Embryonic facial prominence (tissue), 1 donor: Measurements from ENCODE around the gene KIF15.
"Not testable (repeated sequence)": the region's sequence is repeated elsewhere in the genome, so short reads cannot be mapped to it uniquely, and the experiment has no call there.

Experiments used
- DNase-seq: peaks from one replicate; pipeline ENCODE4 v3.0.0-alpha.2; 2016; ENCODE audit errors: extremely low spot score

KIF15 gene

DNA sequence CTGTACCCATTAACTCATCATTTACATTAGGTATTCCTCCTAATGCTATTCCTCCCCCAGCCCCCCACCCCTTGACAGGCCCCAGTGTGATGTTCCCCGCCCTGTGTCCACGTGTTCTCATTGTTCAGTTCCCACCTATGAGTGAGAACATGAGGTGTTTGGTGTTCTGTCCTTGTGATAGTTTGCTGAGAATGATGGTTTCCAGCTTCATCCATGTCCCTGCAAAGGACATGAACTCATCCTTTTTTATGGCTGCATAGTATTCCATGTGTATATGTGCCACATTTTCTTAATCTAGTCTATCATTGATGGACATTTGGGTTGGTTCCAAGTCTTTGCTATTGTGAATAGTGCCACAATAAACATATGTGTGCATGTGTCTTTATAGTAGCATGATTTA, 54.7 kb downstream of the KIF15 start:
- not testable (repeated sequence) for DNase-seq

DNA sequence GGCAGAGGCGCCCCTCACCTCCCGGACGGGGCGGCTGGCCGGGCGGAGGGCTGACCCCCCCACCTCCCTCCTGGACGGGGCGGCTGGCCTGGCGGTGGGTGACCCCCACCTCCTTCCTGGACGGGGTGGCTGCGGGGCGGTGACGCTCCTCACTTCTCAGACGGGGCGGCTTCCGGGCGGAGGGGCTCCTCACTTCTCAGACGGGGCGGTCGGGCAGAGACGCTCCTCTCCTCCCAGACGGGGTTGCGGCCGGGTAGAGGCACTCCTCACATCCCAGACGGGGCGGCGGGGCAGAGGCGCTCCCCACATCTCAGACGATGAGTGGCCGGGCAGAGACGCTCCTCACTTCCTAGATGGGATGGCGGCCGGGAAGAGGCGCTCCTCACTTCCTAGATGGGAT, 59.6 kb downstream of the KIF15 start:
- not testable (repeated sequence) for DNase-seq

DNA sequence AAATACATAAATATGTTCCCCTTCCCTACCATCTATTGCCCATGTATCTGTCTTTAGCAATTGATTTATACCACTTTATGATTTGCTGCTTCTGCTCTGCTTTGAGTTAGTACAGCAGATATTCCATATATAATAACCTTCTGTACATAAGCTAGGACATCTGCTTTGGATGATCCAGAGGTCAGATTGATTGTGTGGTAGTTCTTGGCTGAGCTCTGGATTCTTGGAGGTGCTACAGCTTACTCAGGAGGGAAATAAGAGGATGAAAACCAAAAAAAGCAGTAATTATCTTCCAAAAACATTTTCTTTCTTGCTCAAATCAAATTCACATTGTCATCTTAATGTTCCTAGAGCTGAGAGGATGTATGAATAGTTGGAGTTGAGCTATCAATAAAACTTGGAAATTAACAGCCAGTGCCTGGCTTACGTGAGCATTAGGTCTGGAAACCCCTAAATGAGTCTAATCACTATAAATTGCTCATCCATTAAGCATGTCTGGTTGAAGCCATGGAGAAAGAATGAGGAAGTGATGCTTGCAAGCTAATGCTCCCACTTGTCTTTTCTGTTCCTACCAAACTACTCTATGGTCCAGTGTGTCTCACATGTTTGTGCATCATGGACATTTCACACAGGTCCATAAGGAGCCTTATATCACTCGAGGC, 63.8 kb downstream of the KIF15 start:
- DNase-seq: no peak

DNA sequence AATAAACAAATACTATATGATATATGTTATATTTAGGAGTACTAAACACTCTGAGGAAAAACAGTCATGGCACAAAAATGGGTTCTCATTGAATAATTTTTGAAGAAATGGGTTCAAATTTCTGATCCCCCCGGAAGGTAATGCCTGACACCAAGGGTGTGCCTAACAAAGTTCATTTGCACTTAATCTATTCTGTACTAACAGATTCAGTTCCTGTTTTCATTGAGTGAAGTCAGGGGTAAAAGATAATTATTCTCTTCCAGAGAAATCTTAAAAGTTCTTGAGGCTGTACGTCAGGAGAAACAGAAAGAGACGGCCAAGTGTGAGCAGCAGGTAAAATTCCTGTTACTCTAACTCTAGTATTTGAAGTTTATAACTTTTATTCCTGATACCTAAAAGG, 65.6 kb downstream of the KIF15 start:
- DNase-seq: no peak

DNA sequence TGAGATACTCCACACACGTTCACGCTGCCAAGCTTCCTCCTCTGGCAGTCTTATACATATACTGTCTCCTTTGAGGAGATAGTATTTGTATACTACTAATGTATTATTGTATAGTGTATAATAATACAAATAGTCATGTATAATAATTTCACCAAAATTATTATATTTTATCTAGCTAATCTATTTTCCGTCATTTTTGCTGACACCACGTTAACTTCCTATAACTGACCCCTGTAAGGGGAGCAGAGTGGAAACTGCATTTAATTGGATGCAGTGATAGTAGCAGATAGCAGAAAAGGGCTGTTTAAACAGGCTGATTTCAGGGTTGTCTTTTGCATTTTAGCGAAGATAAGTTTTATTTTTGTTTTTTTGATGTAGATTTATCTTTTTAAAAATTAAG, 69.6 kb downstream of the KIF15 start:
- no peak for DNase-seq

DNA sequence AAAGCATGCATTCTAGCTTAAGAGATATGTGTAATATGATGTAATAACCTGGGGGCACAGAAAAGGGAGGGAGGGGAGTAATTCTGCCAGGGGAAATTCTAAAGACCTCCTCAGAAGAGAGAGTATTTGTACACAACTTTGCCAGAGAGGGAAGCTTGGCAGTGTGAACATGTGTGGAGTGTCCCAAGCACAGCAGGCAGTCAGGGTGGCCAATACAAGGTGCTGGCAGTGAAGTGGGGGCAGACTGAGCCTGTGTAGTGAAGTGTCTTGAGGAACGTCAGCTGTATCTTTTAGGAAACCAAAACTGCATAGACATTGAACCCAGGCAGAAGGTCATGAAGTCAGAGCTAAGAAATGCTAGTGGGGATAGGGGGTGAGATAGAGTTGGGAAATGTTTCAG, 70.4 kb downstream of the KIF15 start:
- no peak for DNase-seq

DNA sequence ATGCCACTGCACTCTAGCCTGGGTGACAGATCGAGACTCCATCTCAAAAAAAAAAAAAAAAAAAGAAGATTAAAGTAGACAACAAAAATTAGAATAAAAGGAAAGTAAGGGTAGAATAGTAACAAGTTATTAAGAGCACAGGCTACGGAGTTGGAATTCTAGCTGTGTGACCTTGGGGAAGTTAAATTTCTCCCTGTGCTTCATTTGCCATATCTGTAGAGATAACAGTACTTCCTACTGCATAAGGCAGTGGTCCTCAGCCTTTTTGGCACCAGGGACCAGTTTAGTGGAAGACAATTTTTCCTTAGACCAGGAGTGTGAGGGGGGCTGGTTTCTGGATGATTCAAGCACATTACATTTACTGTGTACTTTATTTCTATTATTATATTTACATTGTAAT, 71.4 kb downstream of the KIF15 start:
- no peak for DNase-seq

DNA sequence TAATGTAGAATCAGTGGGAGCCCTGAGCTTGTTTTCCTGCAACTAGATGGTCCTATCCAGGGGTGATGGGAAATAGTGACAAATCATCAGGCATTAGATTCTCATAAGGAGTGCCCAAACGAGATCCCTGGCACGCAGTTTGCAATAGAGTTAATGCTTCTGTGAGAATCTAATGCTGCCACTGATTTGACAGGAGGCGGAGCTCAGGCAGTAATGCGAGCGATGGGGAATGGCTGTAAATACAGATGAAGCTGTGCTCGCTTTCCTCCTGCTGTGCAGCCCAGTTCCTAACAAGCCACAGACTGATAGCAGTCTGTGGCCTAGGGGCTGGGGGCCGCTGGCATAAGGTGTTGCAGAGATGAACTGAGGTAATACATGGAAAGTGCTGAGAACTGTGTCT, 71.8 kb downstream of the KIF15 start:
- DNase-seq: no peak

DNA sequence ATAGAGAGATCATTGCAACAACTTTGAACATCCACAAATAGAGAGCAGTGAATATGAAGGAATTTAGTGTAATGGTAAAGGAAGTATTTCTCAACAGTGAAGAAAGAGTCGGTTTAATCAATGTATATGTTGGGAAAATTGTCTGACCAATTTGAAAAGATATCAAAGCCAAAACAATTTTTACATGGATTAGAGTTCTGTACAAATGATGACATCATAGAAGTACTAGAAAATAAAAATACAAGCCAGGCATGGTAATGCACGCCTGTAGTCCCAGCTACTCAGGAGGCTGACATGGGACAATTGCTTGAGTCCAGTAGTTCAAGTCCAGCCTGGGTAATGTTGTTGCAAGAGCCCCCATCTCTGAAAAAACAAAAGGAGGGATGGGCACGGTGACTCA, 74.1 kb downstream of the KIF15 start:
- DNase-seq: no peak

DNA sequence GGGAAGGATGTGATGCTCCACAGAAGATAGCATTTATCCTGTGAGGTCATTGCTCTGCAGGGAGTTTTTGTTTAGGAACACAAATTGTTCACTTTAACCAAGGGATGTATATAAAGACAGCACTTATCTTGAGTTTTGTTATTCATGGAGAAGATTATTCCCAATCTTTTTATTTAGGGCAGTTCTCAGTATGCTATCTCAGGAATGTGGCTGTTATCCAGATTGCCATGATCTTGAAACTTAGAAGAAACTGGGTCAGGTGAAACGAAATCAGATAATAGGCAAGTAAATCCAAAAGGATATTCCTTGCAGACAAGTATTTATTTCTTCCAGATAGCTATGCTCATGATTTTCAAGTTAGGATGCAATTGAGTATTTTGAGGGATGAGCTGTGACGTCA, 80.8 kb downstream of the KIF15 start:
- no peak for DNase-seq

DNA sequence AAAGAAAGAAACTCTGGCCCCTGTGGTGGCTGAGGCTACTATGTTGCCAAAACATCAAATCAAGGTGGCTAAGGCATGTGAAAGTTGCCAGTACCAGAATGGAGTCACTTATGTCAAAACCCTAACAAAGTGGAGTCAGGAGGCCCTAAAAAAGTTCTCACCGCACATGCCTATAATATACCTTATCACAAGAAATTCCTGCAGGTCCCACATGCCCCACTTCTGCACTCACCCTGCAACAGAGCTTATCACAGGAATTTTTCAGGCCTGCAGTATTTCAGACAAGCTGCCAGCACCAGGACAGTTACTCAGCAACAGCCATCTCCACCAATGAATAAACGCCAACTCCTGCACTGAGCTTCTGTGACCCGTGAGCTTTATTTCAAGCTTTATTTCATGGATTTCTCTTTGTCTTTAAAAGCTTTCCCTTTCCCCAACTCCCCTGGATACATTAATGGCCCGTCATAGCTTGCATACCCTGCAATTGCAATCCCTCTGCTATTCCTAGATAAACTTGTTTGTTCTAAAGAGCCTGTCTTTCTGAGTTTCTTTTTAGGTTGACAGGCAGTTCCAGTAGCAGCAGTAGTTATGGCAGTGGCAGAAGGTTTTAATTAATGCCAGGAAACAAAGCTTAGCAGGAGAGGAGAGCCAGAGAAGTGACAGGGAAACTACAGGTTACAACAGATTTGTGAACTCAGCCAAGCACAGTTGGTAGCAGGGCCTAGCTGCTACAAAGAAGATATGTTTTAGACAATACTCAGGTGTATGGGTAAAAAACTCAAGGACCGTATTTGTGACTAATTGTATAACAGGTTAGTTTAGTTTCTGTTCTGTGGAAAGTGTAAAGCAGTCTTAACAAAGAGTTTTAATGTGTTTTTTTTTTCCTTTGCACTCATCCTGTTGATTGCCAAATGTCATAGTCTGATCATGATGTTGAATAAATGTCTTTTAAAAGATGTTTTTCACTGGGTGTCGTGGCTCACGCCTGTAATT, 84.2 kb downstream of the KIF15 start:
- no peak for DNase-seq

DNA sequence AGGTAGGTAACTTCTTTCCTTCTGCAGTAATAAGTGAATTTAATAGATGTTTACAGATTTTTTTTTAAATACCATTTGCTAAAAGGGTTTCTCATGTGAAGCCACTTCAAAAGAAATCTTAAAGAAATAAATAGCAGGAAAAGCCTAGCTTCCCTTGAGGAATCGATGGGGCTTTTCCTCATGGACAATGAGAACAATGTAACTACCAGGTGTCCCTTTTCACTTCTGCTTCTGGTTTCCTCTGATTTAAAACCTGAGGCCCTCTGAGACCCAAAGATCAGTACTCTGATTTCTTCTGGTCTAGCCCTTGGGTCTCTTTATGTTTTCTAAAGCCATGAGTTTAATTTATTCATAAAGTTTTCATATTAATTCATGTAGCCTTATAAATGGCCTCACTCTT, 87.0 kb downstream of the KIF15 start:
- no peak for DNase-seq

DNA sequence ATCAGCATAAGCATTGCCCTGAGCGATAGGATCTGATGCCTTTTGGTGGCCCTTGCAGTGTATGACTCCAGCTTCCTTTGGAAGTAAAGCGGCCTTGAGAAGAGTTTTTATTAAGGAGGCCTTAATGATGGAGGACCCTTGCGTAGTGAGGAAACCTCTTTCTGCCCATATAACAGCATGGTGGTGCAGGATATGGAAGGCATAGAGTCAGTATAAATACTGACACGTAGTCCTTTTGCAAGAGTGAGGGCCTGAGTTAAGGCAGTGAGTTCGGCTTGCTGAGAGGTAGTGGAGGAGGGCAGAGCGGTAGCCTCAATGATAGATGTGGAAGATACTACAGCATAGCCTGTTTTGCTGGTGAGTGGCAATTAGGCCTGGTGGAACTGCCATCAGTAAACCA, 95.1 kb downstream of the KIF15 start:
- not testable (repeated sequence) for DNase-seq

DNA sequence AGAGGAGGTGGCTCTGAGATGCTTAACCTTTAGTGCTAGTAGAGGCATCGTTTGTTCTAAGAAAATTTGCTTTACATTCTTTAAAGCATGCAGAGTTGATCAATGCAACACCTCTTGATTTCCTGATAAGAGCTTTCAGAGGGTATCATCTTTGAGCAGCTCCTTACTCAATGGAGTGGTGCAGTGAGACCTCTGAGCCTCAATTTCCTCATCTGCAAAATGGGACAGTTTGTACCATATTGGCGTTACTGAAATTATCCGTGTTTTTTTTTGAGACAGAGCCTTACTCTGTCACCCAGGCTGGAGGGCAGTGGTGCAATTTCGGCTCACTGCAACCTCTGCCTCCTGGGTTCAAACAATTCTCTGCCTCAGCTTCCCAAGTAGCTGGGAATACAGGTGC, 98.5 kb downstream of the KIF15 start:
- no peak for DNase-seq

DNA sequence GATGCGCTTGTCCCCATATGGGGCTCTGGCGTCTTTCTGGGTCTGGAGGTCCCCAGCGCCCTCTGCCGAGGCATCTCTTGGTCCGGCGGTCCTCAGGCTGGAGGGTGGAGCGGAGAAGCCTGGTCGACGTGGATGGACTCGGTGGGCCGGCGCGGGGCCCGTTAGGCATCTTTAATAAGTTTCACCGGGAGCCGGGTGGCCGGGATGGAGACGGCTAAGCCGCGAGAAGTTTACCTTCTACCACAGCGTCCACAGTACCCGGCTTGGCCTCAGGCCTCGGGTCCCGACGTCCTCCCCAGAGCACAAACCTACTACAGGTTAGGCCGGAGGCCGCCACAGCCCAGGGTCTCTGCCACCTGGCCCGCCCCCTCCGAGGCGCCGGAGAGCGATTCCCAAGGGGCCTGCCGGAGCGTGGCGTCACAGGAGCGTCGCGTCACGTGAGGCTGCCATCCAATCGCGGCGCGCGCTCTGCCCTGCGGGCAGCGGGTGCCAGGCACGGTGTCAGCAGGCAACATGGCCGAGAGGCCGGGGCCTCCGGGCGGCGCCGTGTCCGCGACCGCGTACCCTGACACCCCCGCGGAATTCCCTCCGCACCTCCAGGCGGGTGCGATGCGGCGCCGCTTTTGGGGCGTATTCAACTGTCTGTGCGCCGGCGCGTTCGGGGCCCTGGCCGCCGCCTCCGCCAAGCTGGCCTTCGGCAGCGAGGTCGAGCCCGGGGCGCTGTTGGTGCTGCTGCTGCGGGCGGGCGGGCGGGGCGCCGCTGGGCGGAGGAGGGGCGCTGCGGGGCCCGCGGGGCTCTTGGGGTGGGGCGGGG, 100.0 kb downstream of the KIF15 start, which contains the start of gene TMEM42:
Gene TMEM42 (plus strand): TSS at position 501 of the 814 bp plus-strand sequence. CDS start 13 bp downstream, at position 514.
- peak; percentile 89 for DNase-seq

DNA sequence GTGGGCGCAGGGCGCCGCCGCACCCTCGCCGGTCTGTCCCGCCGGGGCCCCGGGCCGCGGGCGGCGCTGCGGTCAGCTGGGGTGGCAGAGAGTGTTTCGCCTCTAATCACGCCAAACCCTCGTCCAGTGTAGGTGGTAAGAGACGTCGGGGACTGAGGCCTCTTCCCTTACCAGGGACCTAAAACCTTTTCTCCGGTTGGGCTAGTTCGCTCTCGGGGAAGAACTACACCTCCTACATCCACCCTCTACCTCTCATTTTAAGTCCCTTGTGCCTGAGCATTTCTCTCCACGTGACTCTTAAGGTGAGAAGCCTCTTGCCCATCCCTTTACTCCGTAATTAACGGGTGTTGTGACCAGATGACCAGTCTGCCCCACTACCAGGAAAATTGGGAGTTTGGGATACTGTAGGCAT, 100.6 kb downstream of the KIF15 start:
- DNase-seq: no peak

DNA sequence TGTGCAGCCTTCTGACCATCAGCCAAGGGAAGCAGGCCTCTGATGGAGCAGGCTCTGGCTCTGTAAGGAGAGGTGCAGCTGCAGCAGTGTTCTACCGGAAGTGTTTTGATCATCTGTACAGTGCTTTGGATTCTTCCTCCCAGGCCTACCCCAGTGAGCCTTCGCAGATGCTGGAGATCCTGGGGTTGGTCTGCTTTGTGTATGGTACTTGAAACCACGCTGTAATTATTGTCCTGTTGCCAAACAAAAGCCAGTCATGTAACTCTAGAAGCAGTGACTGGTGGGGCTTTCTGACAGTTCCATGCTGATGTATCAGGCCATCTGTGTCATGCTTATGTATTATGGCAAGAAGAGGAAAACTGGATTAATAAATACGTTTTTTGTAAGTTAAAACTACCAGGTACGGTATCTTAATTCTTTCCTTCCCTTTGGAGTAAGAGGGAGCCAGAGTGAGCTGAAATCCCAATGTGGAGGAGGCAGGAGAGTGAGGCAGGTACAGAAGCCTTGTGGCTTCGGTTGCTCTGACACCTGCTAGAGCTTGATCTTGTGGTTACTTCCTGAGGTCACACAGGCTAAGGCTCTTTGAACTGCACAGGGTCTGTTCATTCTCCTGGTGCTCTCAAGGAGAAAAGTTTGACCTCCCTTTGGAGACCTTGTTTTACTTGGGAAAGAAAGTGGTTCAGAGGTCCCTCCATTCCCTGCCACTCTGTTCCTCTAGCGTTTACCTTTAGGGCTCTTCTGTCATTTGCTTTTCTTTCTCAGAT, 103.9 kb downstream of the KIF15 start:
- DNase-seq: no peak

DNA sequence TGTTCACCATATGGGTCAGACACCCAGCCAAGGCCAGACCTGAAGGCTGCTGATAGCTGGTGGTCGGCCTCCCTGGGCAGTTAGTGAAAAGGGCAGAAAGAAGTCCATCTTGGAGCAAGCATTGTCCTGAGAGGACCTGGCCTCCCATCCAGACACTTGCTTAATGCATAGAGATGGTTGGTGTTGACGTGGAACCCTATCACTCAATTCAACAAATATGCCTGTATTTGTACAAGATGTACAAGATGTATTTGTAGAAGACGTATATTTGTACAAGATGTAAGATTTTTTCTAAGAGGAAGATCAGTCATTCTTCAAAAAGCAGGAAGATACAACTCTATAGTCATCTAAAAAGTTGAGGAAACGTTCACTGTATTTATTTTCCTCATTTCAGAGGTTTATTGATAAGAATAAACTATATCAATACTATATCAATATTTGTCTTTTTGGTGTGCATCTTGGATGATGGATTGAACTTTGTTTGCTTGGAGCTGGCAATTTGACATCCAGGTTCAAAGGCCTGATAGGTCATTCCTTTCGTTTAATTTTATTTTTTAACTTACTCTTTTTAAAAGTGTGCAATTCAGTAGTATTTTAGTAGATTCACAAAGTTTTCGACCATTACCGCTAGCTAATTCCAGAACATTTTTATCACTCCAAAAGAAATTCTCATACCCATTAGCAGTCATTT, 106.0 kb downstream of the KIF15 start:
- no peak for DNase-seq

DNA sequence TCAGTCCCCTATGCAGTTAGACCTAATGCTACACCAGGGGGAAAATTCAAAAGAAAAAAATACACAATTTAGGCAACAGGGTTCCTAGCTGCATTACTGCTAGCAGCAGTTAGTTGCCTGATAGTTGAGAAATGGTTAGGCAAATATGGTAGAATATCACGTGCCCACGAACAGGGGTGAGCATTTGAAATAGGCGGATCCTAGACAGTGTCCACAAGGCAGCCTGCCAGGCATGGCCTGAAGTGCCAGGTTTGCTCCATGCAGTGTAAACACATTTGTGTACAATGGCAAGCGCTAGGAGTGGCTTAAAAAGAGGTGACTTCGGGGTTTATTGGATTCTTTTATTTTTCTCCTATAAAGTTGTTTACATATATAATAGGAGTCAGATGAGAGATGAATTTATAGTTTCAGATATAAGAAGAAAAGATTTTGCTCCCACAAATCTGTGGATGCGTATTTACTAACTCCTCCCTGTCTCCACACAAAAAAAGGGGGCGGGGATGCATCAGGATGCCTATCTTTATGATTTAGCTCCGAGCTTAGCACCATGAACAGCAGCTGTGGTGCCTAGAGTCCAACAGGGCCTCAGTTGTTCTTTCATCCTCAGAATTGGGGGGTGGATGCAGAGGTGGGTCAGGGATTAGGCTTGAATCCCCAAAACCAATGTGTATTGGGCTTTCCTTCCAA, 108.9 kb downstream of the KIF15 start:
- no peak for DNase-seq

DNA sequence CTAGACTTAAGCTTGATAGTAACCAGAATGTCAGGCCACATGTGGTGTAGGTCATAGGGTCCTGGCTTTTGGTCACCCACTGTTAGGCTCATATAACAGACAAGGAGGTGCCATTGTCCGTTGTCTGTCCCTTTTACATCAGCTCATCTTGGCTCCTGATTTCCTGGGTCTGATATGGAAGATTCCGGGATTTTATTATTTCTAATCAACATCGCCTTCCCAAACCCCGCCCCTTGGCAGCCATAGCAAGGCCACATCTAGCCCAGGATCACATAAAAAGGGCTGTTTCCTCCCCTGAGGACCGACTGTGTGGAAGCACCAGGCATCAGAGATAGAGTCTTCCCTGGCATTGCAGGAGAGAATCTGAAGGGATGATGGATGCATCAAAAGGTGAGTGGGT, 112.7 kb downstream of the KIF15 start, which contains the start of gene TGM4:
Gene TGM4 (plus strand): TSS at position 301 of the 400 bp plus-strand sequence. CDS start 71 bp downstream, at position 372.
- no peak for DNase-seq
